Body of pancreas (tissue), 4 donors: ENCODE data around the gene MYO5A. TPM values are rescaled to one million over a fixed set of nuclear protein-coding genes. Genes with fewer than 3 reads are reported as not detected.

Experiments used
- ATAC-seq: fragments of 150-250 bp; one replicate; pipeline ENCODE4 v1.9.1; 2016
- DNase-seq, 4 donors: peaks; one replicate each; pipeline ENCODE4 v3.0.0-alpha.2; 2019
- H3K27ac ChIP-seq, 4 donors: fragments of 200-600 bp; sonication (generic); 1 replicate in 3 of 4; 2 replicates in 1 of 4; pipeline versions ENCODE4 v1.5.1 to v1.6.1; 2016 to 2019; ENCODE audit warnings: mild to moderate bottlenecking in 1 of 4, mixed read lengths in 1 of 4, moderate library complexity in 1 of 4
- H3K27me3 ChIP-seq, 2 donors: fragments of 200-600 bp; sonication (generic); one replicate each; pipeline ENCODE4 v1.6.0; 2016; ENCODE audit warnings: mild to moderate bottlenecking in 1 of 2
- H3K36me3 ChIP-seq, 2 donors: fragments of 200-600 bp; sonication (generic); replicated peaks in 1 of 2; 2 replicates each; pipeline ENCODE4 v1.5.1; 2016; ENCODE audit warnings: low read depth in 2 of 2; ENCODE audit not compliant: insufficient read depth in 1 of 2
- H3K4me1 ChIP-seq: fragments of 200-600 bp; sonication (generic); one replicate; pipeline ENCODE4 v1.6.0; 2016
- H3K4me3 ChIP-seq, 2 donors: fragments of 200-600 bp; sonication (generic); 1 replicate in 1 of 2; 2 replicates in 1 of 2; pipeline ENCODE4 v1.5.1; 2016 to 2019
- H3K9me3 ChIP-seq, 3 donors: fragments of 200-600 bp; sonication (generic); 1 replicate in 2 of 3; 2 replicates in 1 of 3; pipeline ENCODE4 v1.5.1; 2016
- CTCF ChIP-seq, 7 experiments: fragments of 450-650 bp in 4 of 7; fragments of 200-600 bp in 3 of 7; sonication (generic) in 3 of 7; IDR thresholded peaks; one replicate each; pipeline ENCODE4 v1.5.1; 2016 to 2019; ENCODE audit warnings: antibody characterized with exemption in 7 of 7
- POLR2A ChIP-seq, 3 donors: fragments of 450-650 bp; IDR thresholded peaks; one replicate each; pipeline ENCODE4 v1.6.1; 2016; ENCODE audit warnings: antibody characterized with exemption in 3 of 3, mild to moderate bottlenecking in 2 of 3
- WGBS, 2 donors: methylation state at CpG; one replicate each; pipeline ENCODE4 v1.1.5; 2017; 5-methylcytosine and 5-hydroxymethylcytosine counted together
- intact Hi-C: fragments of 100-400 bp; cut with DNase I; formaldehyde crosslinking; loops from one replicate; pipeline ENCODE4 v1.15.1; 2023
- total RNA-seq, 2 donors: library from RNA; depleted of rRNA; stranded (reverse); fragments of >200 nt; gene quantifications; one replicate each; pipeline ENCODE4 v1.1.0, GENCODE V29; 2016

The MYO5A gene
- total RNA-seq, 2 donors from 2014 or later: 8.2 to 11.9 TPM

- DNase-seq (no peak), ATAC-seq (no peak)
- Histone ChIP-seq H3K27ac (no peak overlapping the region), H3K4me1 (no peaks in the 10 kb centered on the region), H3K4me3 (no peak overlapping the region), H3K36me3 (no peaks in the 10 kb centered on the region), H3K27me3 (no peaks in the 10 kb centered on the region), H3K9me3 (no peaks in the 10 kb centered on the region)
- TF ChIP-seq POLR2A (IDR thresholded peaks at IDR 0.05) (no peak), CTCF (IDR thresholded peaks at IDR 0.05) (no peak)
- intact Hi-C loops: no loop called here
- 100% methylated on average over 2 of the region's 2 CpGs for WGBS, 2 donors
Measured at GRCh38 chr15:52424856-52425431, 103.7 kb downstream of the MYO5A start.

GRCh38 chr15:52423852-52424251 lies 104.8 kb downstream of the MYO5A start:
- Histone ChIP-seq H3K9me3 (no peaks in the 10 kb centered on the region), H3K27me3 (no peaks in the 10 kb centered on the region), H3K4me1 (no peaks in the 10 kb centered on the region), H3K4me3 (no peak overlapping the region), H3K27ac (no peak overlapping the region), H3K36me3 (no peaks in the 10 kb centered on the region)
- TF ChIP-seq POLR2A (IDR thresholded peaks at IDR 0.05) (no peak), CTCF (IDR thresholded peaks at IDR 0.05) (no peak)
- DNase-seq (no peak), ATAC-seq (no peak)
- WGBS, 2 donors: 89 to 100% methylated on average over 1 of the region's 1 CpG
- intact Hi-C loops: no loop called here

GRCh38 chr15:52422001-52422400 lies 106.7 kb downstream of the MYO5A start:
- Histone ChIP-seq H3K36me3 (no peaks in the 10 kb centered on the region), H3K4me3 (no peak overlapping the region), H3K9me3 (no peaks in the 10 kb centered on the region), H3K27me3 (no peaks in the 10 kb centered on the region), H3K4me1 (no peaks in the 10 kb centered on the region), H3K27ac (no peak overlapping the region)
- no peak for TF ChIP-seq CTCF (IDR thresholded peaks at IDR 0.05)
- no peak for TF ChIP-seq POLR2A (IDR thresholded peaks at IDR 0.05)
- intact Hi-C loops: no loop called here
- DNase-seq: no peak
- ATAC-seq: no peak

GRCh38 chr15:52421029-52421428 lies 107.7 kb downstream of the MYO5A start:
- Histone ChIP-seq H3K27me3 (no peaks in the 10 kb centered on the region), H3K9me3 (no peaks in the 10 kb centered on the region), H3K4me3 (no peak overlapping the region), H3K27ac (no peak overlapping the region), H3K36me3 (no peaks in the 10 kb centered on the region), H3K4me1 (no peaks in the 10 kb centered on the region)
- WGBS, 2 donors: 88 to 94% methylated on average over 3 of the region's 3 CpGs
- DNase-seq (no peak), ATAC-seq (no peak)
- TF ChIP-seq CTCF (IDR thresholded peaks at IDR 0.05): no peak
- TF ChIP-seq POLR2A (IDR thresholded peaks at IDR 0.05): no peak
- intact Hi-C loops: no loop called here

GRCh38 chr15:52419494-52419893 lies 109.2 kb downstream of the MYO5A start:
- WGBS, 2 donors: 54 to 57% methylated on average over 1 of the region's 1 CpG
- no peak for ATAC-seq

More at GRCh38 chr15:52419494-52419893, 109.2 kb downstream of the MYO5A start:
- H3K27me3 ChIP-seq: no peaks in the 10 kb centered on the region
- no peak overlapping the region for H3K27ac ChIP-seq
- no peak for DNase-seq
- no peak for TF ChIP-seq CTCF (IDR thresholded peaks at IDR 0.05)
- TF ChIP-seq POLR2A (IDR thresholded peaks at IDR 0.05): no peak
- intact Hi-C loops: no loop called here
- no peak overlapping the region for H3K4me3 ChIP-seq
- no peaks in the 10 kb centered on the region for H3K36me3 ChIP-seq
- no peaks in the 10 kb centered on the region for H3K4me1 ChIP-seq
- no peaks in the 10 kb centered on the region for H3K9me3 ChIP-seq
